SK-N-SH (cell line): Measurements from ENCODE around the gene PRKCH.

Experiments
- CTCF ChIP-seq: fragments of 200-600 bp; sonication (generic); IDR thresholded peaks from 2 replicates; pipeline ENCODE4 v1.6.1; 2017; ENCODE audit warnings: antibody characterized with exemption, mild to moderate bottlenecking, moderate library complexity
- EP300 ChIP-seq, 2 experiments: IDR thresholded peaks; 2 replicates each; pipeline versions ENCODE4 v1.4.0 to v1.6.1; 2012; ENCODE audit warnings: borderline replicate concordance in 1 of 2, low read depth in 1 of 2, low read length in 1 of 2
- FOXM1 ChIP-seq: IDR thresholded peaks from 2 replicates; pipeline ENCODE4 v1.4.0; 2012; ENCODE audit warnings: low read depth, mild to moderate bottlenecking
- MEF2A ChIP-seq: IDR thresholded peaks from 2 replicates; pipeline ENCODE4 v1.4.0; 2012; ENCODE audit warnings: low read depth, borderline replicate concordance
- NRF1 ChIP-seq: IDR thresholded peaks from 2 replicates; pipeline ENCODE4 v1.6.1; 2012; ENCODE audit warnings: low read depth, mild to moderate bottlenecking, low read length
- SMC3 ChIP-seq: IDR thresholded peaks from 2 replicates; pipeline ENCODE4 v1.6.1; 2012; ENCODE audit warnings: low read depth, low read length, improper control_type of control experiment

GRCh38 chr14:61451891-61452400 is 130.6 kb downstream of the PRKCH start:
- TF ChIP-seq EP300 (IDR thresholded peaks at IDR 0.05; ENCODE audit: borderline replicate concordance in 1 of 2, low read depth in 1 of 2, low read length in 1 of 2) = no peak
- TF ChIP-seq NRF1 = no peak
- no peak for TF ChIP-seq SMC3
- TF ChIP-seq CTCF = no peak
- TF ChIP-seq FOXM1 = no peak
- TF ChIP-seq MEF2A = no peak
